ENCODE results near the gene ENOX1. TPM values are rescaled to one million over a fixed set of nuclear protein-coding genes. Genes with fewer than 3 reads are reported as not detected.

ENOX1 gene
- total RNA-seq, 1 experiment from 2014 or later = 0.26 TPM

GRCh38 chr13:43797869-43798268 is 11.1 kb upstream of the ENOX1 start:
- H3K27ac Mint-ChIP-seq = no peak overlapping the region
- DNase-seq (ENCODE audit: low spot score) = no peak
- TF ChIP-seq FOXJ3 (CRISPR knock-in tag; IDR thresholded peaks at IDR 0.05; ENCODE audit: borderline replicate concordance) (no peak), ATF3 (CRISPR knock-in tag; conservative IDR thresholded peaks at IDR 0.05) (no peak), E2F1 (CRISPR knock-in tag; IDR thresholded peaks at IDR 0.05) (no peak), ZNF671 (CRISPR knock-in tag; IDR thresholded peaks at IDR 0.05) (no peak), GTF2I (CRISPR knock-in tag; conservative IDR thresholded peaks at IDR 0.05) (no peak), SMAD3 (CRISPR knock-in tag; IDR thresholded peaks at IDR 0.05; ENCODE audit: borderline replicate concordance) (no peak), CDX4 (CRISPR knock-in tag; IDR thresholded peaks at IDR 0.05; ENCODE audit: borderline replicate concordance) (no peak), ZNF423 (CRISPR knock-in tag; IDR thresholded peaks at IDR 0.05) (no peak), ZNF416 (CRISPR knock-in tag; IDR thresholded peaks at IDR 0.05) (no peak), ZNF219 (CRISPR knock-in tag; IDR thresholded peaks at IDR 0.05; ENCODE audit: borderline replicate concordance) (no peak), NR1H2 (CRISPR knock-in tag; IDR thresholded peaks at IDR 0.05) (no peak), ARID4B (CRISPR knock-in tag; IDR thresholded peaks at IDR 0.05; ENCODE audit: borderline replicate concordance) (no peak), ATF6 (CRISPR knock-in tag; IDR thresholded peaks at IDR 0.05) (no peak), IRF2 (CRISPR knock-in tag; IDR thresholded peaks at IDR 0.05; ENCODE audit: borderline replicate concordance, low read depth) (no peak), SP1 (CRISPR knock-in tag; conservative IDR thresholded peaks at IDR 0.05) (no peak), SOX15 (CRISPR knock-in tag; IDR thresholded peaks at IDR 0.05) (no peak), ZNF512 (CRISPR knock-in tag; IDR thresholded peaks at IDR 0.05; ENCODE audit: borderline replicate concordance) (no peak), ZNF317 (CRISPR knock-in tag; IDR thresholded peaks at IDR 0.05; ENCODE audit: borderline replicate concordance, low read depth) (no peak), CREB1 (CRISPR knock-in tag; IDR thresholded peaks at IDR 0.05) (no peak), RORB (CRISPR knock-in tag; IDR thresholded peaks at IDR 0.05) (no peak)
- H3K9me3 Mint-ChIP-seq = no peaks in the 10 kb centered on the region
- no peak for ATAC-seq
- ChIA-PET POLR2A (no interaction called here), CTCF (no interaction called here)
- H3K4me3 Mint-ChIP-seq = no peak overlapping the region
- no peaks in the 10 kb centered on the region for H3K4me1 Mint-ChIP-seq
- H3K27me3 Mint-ChIP-seq (ENCODE audit: low read depth) = no peaks in the 10 kb centered on the region
- H3K36me3 Mint-ChIP-seq = no peaks in the 10 kb centered on the region
